Measurements from ENCODE around the gene CX3CL1. TPM values are rescaled to one million over a fixed set of nuclear protein-coding genes. Genes with fewer than 3 reads are reported as not detected.

CX3CL1 gene
- total RNA-seq, 2 donors from 2014 or later, result not detected

GRCh38 chr16:57432989-57433388 lies 60.7 kb downstream of the CX3CL1 start:
- no peaks in the 10 kb centered on the region for H3K27me3 Mint-ChIP-seq
- H3K27ac Mint-ChIP-seq, result no peak overlapping the region
- no peaks in the 10 kb centered on the region for H3K4me1 Mint-ChIP-seq (ENCODE audit: low read depth in 2 of 2)
- H3K36me3 Mint-ChIP-seq, result peaks cover 35% of the 10 kb centered on the region
- ATAC-seq, result no peak
- no peak overlapping the region for H3K4me3 Mint-ChIP-seq
- H3K9me3 Mint-ChIP-seq, result no peaks in the 10 kb centered on the region
- DNase-seq (ENCODE audit: low spot score), result no peak

- H3K9me3 Mint-ChIP-seq, result no peaks in the 10 kb centered on the region
- ATAC-seq, result no peak
- H3K36me3 Mint-ChIP-seq, result peaks cover 34% of the 10 kb centered on the region
- no peak overlapping the region for H3K4me3 Mint-ChIP-seq
- no peak overlapping the region for H3K27ac Mint-ChIP-seq
- DNase-seq (ENCODE audit: low spot score), result no peak
- H3K27me3 Mint-ChIP-seq, result no peaks in the 10 kb centered on the region
- no peaks in the 10 kb centered on the region for H3K4me1 Mint-ChIP-seq (ENCODE audit: low read depth in 2 of 2)
These were observed 61.7 kb downstream of the CX3CL1 start for GRCh38 chr16:57434003-57434402.

Other genes with a start within 250 kb of the CX3CL1 start
- gene PSME3IP1, start 186.5 kb upstream of the CX3CL1 start, total RNA-seq, result 100 to 1,000 TPM; 117 to 121 TPM
- gene RSPRY1, start 186.2 kb upstream of the CX3CL1 start, total RNA-seq, result 10 to 100 TPM; 36.4 to 43.6 TPM
- 10 to 100 TPM; 28.3 to 32.3 TPM for gene ARL2BP, start 127.2 kb upstream of the CX3CL1 start, total RNA-seq
- under 1 TPM in 1 of 2 donors, not detected in 1; 0.67 TPM for gene PLLP, start 87.8 kb upstream of the CX3CL1 start, total RNA-seq
- 10 to 100 TPM in 1 of 2 donors, not detected in 1; 12.9 TPM for gene CCL22, start 13.7 kb upstream of the CX3CL1 start, total RNA-seq
- 1 to 10 TPM in 1 of 2 donors, not detected in 1; 5.6 TPM for gene CCL17, start 32.3 kb downstream of the CX3CL1 start, total RNA-seq
- gene CIAPIN1, start 74.9 kb downstream of the CX3CL1 start, total RNA-seq, result 10 to 100 TPM; 54.0 to 92.0 TPM
- 10 to 100 TPM; 34.2 to 42.9 TPM for gene COQ9, start 75.0 kb downstream of the CX3CL1 start, total RNA-seq
- 10 to 100 TPM; 63.8 to 85.4 TPM for gene POLR2C, start 90.2 kb downstream of the CX3CL1 start, total RNA-seq
- 1 to 10 TPM; 4.2 to 6.5 TPM for gene DOK4, start 114.0 kb downstream of the CX3CL1 start, total RNA-seq
- 10 to 100 TPM; 13.9 to 21.5 TPM for gene CCDC102A, start 164.1 kb downstream of the CX3CL1 start, total RNA-seq
- gene ADGRG5, start 170.2 kb downstream of the CX3CL1 start, total RNA-seq, result 10 to 100 TPM; 86.8 to 95.0 TPM